ENCODE measurements around the gene USF3. TPM values are rescaled to one million over a fixed set of nuclear protein-coding genes. Genes with fewer than 3 reads are reported as not detected.

The USF3 gene
- total and polyA plus RNA-seq, 2 of the 4 experiments (the other 2 are of a cell fraction), result 3.0 to 5.2 TPM

DNA sequence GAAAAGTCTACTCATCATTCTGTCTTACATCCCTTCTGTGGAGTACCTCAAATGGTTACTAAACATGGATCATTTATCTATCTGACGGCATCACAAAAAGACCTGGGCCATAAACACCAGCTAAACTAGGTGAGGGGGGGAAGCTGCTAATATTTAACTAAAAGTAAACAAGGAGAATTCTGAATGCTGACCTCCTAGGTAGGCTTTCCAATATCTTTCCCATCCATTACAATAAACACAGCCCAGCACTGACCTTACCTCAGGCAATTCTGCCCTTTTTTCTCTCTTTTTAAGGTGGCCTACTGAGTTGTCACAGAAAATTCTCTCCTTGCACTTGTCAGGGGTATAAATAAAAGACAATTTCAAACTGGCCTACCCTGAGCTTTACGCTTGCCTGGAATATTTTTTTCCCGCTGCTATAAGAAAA, 33.1 kb downstream of the USF3 start:
- Histone ChIP-seq H4K91ac (ENCODE audit: insufficient read depth, low read depth, low read length) (no peak overlapping the region), H2AFZ (replicated peaks; ENCODE audit: low read length, poor library complexity) (no peak overlapping the region), H3K9ac (ENCODE audit: low read depth, low read length) (no peak overlapping the region), H3K9me3 (ENCODE audit: control insufficient read depth, insufficient read depth, low read length) (no peaks in the 10 kb centered on the region), H4K20me1 (ENCODE audit: insufficient read depth, low read length) (no peaks in the 10 kb centered on the region), H4K8ac (ENCODE audit: low read depth in 2 of 2, low read length in 2 of 2) (no peak overlapping the region), H2BK120ac (ENCODE audit: low read depth, low read length) (no peak overlapping the region), H3K56ac (ENCODE audit: extremely low read depth, insufficient read depth, low read length) (no peak overlapping the region), H3K79me1 (ENCODE audit: low read depth in 1 of 2, low read length in 2 of 2) (no peaks in the 10 kb centered on the region; a peak in 1 of 4 replicates), H3K18ac (ENCODE audit: low read depth, low read length) (no peak overlapping the region), H3K4me1 (ENCODE audit: control insufficient read depth, insufficient read depth, low read length) (peaks cover 7% of the 10 kb centered on the region), H3K9me1 (ENCODE audit: insufficient read depth, low read length) (peaks cover 11% of the 10 kb centered on the region), H3K14ac (replicated peaks; ENCODE audit: low read depth, low read length) (no peak overlapping the region), H4K5ac (ENCODE audit: low read depth, low read length) (no peak overlapping the region), H2AK9ac (replicated peaks; ENCODE audit: low read depth, low read length, poor library complexity) (no peak overlapping the region), H2AK5ac (ENCODE audit: low read depth, low read length) (no peak overlapping the region), H2BK5ac (ENCODE audit: low read depth, low read length, poor library complexity, severe bottlenecking) (no peak overlapping the region), H3K27me3 (ENCODE audit: control insufficient read depth, insufficient read depth, low read length) (no peaks in the 10 kb centered on the region), H3K23ac (ENCODE audit: low read depth, low read length) (no peak overlapping the region), H3K4me2 (ENCODE audit: low read depth, low read length) (no peak overlapping the region), H2BK20ac (ENCODE audit: low read depth, low read length) (no peak overlapping the region), H3K27ac (ENCODE audit: insufficient read depth, low read length) (no peak overlapping the region), H3K36me3 (ENCODE audit: control insufficient read depth, insufficient read depth, low read length) (peaks cover 19% of the 10 kb centered on the region), H3K4me3 (ENCODE audit: insufficient read depth, low read depth, low read length) (no peak overlapping the region), H3K4ac (ENCODE audit: low read depth, low read length) (no peak overlapping the region), H2BK15ac (ENCODE audit: low read depth, low read length) (no peak overlapping the region)
- TF ChIP-seq POLR2A (IDR thresholded peaks at IDR 0.05; ENCODE audit: low read depth, low read length) (no peak), BHLHE40 (IDR thresholded peaks at IDR 0.05; ENCODE audit: low read depth, low read length) (no peak), SMC3 (IDR thresholded peaks at IDR 0.05; ENCODE audit: low read depth, low read length) (no peak), CHD1 (IDR thresholded peaks at IDR 0.05; ENCODE audit: low read depth, low read length) (no peak), NFE2L2 (IDR thresholded peaks at IDR 0.05; ENCODE audit: low read depth, low read length) (no peak), MAZ (IDR thresholded peaks at IDR 0.05; ENCODE audit: borderline replicate concordance, low read depth, low read length) (no peak), FOS (IDR thresholded peaks at IDR 0.05; ENCODE audit: low read depth, low read length) (no peak), MXI1 (IDR thresholded peaks at IDR 0.05; ENCODE audit: borderline replicate concordance, low read depth, low read length) (no peak), RFX5 (IDR thresholded peaks at IDR 0.05; ENCODE audit: low read depth, low read length) (no peak)
- TF ChIP-seq, protein P1, sequence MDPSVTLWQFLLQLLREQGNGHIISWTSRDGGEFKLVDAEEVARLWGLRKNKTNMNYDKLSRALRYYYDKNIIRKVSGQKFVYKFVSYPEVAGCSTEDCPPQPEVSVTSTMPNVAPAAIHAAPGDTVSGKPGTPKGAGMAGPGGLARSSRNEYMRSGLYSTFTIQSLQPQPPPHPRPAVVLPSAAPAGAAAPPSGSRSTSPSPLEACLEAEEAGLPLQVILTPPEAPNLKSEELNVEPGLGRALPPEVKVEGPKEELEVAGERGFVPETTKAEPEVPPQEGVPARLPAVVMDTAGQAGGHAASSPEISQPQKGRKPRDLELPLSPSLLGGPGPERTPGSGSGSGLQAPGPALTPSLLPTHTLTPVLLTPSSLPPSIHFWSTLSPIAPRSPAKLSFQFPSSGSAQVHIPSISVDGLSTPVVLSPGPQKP (IDR thresholded peaks at IDR 0.05; ENCODE audit: borderline replicate concordance, low read depth, low read length), result no peak
- TF ChIP-seq, protein P2, sequence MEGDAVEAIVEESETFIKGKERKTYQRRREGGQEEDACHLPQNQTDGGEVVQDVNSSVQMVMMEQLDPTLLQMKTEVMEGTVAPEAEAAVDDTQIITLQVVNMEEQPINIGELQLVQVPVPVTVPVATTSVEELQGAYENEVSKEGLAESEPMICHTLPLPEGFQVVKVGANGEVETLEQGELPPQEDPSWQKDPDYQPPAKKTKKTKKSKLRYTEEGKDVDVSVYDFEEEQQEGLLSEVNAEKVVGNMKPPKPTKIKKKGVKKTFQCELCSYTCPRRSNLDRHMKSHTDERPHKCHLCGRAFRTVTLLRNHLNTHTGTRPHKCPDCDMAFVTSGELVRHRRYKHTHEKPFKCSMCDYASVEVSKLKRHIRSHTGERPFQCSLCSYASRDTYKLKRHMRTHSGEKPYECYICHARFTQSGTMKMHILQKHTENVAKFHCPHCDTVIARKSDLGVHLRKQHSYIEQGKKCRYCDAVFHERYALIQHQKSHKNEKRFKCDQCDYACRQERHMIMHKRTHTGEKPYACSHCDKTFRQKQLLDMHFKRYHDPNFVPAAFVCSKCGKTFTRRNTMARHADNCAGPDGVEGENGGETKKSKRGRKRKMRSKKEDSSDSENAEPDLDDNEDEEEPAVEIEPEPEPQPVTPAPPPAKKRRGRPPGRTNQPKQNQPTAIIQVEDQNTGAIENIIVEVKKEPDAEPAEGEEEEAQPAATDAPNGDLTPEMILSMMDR (conservative IDR thresholded peaks at IDR 0.05; ENCODE audit: low read depth, low read length), result no peak
- TF ChIP-seq, protein P3, sequence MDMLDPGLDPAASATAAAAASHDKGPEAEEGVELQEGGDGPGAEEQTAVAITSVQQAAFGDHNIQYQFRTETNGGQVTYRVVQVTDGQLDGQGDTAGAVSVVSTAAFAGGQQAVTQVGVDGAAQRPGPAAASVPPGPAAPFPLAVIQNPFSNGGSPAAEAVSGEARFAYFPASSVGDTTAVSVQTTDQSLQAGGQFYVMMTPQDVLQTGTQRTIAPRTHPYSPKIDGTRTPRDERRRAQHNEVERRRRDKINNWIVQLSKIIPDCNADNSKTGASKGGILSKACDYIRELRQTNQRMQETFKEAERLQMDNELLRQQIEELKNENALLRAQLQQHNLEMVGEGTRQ (IDR thresholded peaks at IDR 0.05; ENCODE audit: low read depth, low read length), result no peak
- POLR2A ChIA-PET (ENCODE audit: unreplicated experiment), result no interaction called here
- CTCF ChIA-PET, result no interaction called here
- DNase-seq (no peak), ATAC-seq (ENCODE audit: low read depth) (no peak)
- dilution Hi-C loops (cut with HindIII; ENCODE audit: low sequenced_read_pairs, unreplicated experiment) (no loop called here), in situ Hi-C loops (cut with MboI; ENCODE audit: low sequenced_read_pairs) (no loop called here), intact Hi-C loops (cut with micrococcal nuclease) (no loop called here)
- no TSS peak for BruUV-seq (replicated peaks)
- no CpG with 5 or more reads among the region's 3 CpGs for WGBS, 2 experiments (ENCODE audit: extremely low coverage in 2 of 2, insufficient read length in 1 of 2)
